HG03095 (cell line): ENCODE data around the gene ZYG11A.
"Not testable (repeated sequence)": the region's sequence is repeated elsewhere in the genome, so short reads cannot be mapped to it uniquely, and the experiment has no call there.

Source experiments
- ATAC-seq: cut with Tn5 transposase; IDR thresholded peaks from one replicate; pipeline ENCODE4 v1.9.1; 2021; ENCODE audit warnings: moderate library complexity; ENCODE audit not compliant: unreplicated experiment

Gene ZYG11A

GRCh38 chr1:52842643-52843310 is at the start of gene ZYG11A:
Gene ZYG11A (plus strand): TSS chr1:52842760. CDS start chr1:52842884, 124 bp downstream.
- ATAC-seq: peak; percentile 93

- ATAC-seq: not testable (repeated sequence)
Observed at GRCh38 chr1:52793717-52794116, 48.8 kb upstream of the ZYG11A start.

GRCh38 chr1:52795464-52795863 is 47.1 kb upstream of the ZYG11A start:
- ATAC-seq: no peak

DNA sequence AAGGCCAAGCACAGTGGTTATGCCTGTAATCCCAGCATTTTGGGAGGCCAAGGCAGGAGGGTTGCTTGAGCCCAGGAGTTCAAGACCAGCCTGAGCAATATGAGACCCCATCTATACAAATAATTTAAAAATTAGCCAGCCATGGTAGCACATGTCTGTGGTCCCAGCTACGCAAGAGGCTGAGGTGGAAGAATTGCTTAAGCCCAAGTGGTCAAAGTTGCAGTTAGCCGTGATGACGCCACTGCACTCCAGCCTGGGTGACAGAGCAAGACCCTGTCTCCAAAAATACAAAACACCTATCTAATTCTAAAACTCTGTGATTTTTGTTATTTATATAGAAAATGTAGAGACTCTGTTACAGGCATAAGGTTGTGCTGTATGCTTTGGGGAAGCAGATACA is 44.2 kb upstream of the ZYG11A start:
- no peak for ATAC-seq

DNA sequence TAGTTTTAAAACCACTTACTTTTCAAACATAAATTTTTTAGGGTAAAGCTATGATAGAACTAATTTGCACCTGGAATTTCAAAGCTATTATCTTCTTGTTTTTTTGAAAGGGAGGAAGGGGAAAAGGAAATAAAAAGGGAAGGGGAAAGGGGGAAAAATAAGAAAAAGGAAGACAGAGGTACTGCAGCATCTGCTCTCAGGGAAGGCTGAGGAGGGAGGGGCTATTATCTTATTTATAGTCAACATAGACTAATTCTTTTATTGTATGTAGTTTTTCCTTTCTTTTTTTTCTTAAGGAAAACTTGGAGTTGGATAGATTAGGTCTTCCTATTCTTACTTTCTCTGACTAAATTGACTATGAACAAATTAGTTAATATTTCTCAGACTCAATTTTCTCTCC is 41.5 kb upstream of the ZYG11A start:
- no peak for ATAC-seq

DNA sequence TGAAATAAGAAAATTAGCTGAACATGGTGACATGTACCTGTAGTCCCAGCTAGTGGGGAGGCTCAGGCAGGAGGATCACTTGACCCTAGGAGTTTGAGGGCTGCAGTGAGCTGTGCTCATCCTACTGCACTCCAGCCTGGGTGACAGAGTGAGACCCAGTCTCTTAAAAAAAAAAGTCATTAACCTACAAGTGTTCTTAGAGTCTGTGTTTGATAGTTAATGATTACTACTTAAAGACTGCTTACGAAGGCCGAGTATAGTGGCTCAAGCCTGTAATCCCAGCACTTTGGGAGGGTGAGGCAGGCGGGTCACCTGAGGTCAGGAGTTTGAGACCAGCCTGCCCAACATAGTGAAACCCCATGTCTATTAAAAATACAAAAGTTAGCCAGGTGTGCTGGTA is 38.5 kb upstream of the ZYG11A start:
- not testable (repeated sequence) for ATAC-seq

- no peak for ATAC-seq
Observed at GRCh38 chr1:52814465-52814864, 28.1 kb upstream of the ZYG11A start.

DNA sequence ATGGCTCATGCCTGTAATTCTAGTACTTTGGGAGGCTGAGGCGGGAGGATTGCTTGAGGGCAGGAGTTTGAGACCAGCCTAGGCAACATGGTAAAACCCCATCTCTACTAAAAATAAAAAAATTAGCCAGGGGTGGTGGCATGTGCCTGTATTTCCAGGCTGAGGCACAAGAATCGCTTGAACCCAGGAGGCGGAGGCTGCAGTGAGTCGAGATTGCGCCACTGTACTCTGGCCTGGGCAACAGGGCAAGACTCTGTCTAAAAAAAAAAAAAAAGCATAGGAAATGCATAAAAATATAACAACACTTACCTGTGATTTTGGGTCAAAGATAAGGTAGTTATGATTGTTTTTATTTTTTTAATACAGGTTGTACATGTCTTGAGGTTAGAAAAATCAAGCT is 21.7 kb upstream of the ZYG11A start:
- ATAC-seq: not testable (repeated sequence)

DNA sequence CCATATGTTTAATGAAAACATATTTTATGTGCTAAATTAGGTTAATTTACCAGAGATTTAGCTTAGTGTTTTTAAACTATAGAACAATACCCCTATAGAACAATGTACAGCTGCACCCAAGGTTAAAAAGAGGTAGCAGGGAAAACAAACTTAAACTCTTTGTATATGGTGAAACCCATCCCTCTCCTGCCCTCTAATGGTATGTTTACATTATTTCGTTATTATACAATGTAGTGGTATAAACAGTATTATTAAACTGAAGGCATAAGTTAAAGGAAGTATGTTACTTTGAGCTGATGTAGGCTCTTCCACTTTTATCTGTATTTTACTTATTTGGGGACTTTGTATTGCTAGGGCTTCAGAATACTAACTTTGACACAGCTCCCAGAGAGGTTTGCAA is 16.7 kb upstream of the ZYG11A start:
- ATAC-seq: no peak

DNA sequence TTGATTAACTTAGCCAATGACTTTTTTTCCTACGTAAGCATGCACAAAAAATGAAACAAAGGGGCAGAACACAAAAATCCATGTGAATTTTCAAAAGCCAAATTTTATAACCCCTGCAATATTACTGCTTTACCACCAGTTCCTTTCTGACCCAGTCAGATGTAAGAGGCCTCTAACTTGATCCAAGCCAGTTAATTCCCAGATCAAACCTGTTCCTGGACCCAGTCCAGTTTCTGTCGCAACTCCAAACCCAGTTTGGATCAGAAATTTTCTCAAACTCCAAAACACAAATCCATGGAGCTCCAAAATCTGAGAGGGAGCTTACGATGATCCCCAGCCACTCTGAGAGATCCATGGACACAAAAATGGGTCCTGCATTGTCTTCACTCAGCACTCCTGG is 7.8 kb upstream of the ZYG11A start:
- no peak for ATAC-seq

DNA sequence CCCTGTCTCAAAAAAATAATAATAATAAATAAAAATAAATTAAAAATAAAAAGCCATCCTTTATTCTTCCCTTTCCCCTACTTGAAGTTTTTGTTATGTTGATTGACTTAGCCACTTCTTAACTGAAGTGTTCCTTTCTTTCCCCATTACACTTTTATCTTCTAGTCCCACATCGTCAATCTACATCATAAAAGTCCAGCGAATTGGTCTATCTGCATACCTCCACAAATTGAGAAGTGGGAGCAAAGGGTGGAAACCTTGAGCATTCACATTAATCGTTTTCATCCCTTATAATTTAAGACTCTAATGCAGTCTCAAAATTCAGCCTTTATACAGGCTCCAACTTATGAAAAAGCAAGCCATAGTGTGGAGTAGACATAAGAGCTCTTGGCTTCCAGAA is 6.5 kb upstream of the ZYG11A start:
- no peak for ATAC-seq

DNA sequence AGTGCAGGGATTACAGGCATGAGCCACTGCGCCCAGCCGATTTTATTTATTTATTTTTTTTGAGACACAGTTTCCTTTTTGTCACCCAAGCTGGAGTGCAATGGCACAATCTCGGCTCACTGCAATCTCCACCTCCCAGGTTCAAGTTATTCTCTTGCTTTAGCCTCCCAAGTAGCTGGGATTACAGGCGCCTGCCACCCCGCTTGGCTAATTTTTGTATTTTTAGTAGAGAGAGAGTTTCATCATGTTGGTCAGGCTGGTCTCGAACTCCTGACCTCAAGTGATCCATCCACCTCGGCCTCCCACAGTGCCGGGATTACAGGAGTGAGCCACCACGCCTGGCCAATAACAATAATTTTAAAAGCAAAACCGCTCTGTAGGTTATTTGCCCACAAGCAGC is 3.4 kb upstream of the ZYG11A start:
- not testable (repeated sequence) for ATAC-seq

- not testable (repeated sequence) for ATAC-seq
Observed at GRCh38 chr1:52845119-52845518, 2.6 kb downstream of the ZYG11A start.

DNA sequence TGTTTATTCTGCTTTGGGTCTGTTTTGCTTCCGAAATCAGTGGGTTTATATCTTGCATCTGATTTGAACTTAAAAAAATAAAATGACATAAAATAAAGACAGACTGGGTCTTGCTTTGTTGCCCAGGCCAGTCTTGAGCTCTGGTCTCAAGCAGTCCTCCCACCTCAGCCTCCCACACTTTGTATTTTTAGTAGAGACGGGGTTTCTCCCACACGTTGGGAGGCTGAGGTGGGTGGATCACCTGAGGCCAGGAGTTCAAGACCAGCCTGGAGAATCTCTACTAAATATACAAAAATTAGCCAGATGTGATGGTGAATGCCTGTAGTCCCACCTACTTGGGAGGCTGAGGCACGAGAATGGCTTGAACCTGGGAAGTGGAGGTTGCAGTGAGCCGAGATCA is 5.9 kb downstream of the ZYG11A start:
- ATAC-seq: no peak

DNA sequence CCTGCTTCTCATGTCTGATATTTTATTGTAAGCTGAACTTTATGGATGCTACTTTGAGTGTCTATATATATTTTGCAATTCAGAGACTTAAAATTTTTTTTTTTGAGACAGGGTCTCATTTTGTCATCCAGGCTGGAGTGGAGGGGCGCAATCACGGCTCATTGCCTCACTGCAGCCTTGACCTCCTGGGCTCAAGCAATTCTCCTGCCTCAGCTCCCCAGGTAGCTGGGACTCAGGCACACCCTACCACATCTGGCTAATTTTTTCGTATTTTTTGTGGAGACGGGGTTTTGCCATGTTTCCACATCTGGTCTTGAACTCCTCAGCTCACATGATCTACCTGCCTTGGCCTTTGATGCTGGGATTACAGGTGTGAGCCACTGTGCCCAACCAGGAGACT is 8.4 kb downstream of the ZYG11A start:
- ATAC-seq: no peak

- no peak for ATAC-seq
Observed at GRCh38 chr1:52852854-52853253, 10.3 kb downstream of the ZYG11A start.

GRCh38 chr1:52855584-52855983 is 13.0 kb downstream of the ZYG11A start:
- ATAC-seq: no peak

DNA sequence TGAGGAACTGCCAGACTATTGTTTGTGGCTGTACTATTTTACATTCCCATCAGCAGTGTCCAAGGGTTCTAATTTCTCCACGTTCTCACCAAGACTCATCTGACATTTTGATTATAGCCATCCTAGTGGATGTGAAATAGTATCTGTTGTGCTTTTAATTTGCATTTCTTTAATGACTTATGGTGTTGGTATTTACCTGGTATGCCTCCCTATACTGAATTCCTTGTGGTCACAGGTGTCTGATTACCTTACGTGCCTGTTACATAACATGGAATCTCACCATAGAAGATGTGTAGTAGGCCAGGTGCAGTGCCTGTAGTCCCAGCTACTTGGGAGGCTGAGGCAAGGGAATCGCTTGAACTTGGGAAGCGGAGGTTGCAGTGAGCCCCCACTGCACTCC is 13.5 kb downstream of the ZYG11A start:
- ATAC-seq: no peak

DNA sequence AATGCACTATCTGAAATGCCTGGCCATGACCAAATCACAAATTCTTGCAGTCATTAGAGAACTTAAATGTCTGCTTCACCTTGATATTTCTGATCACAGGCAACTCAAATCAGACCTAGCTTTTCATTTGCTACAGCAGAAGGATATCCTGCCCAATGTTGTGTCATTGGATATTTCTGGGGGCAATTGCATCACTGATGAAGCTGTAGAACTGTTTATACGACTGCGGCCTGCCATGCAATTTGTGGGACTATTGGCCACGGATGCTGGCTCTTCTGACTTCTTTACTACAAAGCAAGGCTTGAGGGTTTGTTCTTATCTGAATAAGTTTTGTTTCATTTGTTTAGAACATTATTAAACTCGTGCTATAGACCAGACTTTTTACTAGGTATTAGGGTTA is 14.9 kb downstream of the ZYG11A start:
- no peak for ATAC-seq

DNA sequence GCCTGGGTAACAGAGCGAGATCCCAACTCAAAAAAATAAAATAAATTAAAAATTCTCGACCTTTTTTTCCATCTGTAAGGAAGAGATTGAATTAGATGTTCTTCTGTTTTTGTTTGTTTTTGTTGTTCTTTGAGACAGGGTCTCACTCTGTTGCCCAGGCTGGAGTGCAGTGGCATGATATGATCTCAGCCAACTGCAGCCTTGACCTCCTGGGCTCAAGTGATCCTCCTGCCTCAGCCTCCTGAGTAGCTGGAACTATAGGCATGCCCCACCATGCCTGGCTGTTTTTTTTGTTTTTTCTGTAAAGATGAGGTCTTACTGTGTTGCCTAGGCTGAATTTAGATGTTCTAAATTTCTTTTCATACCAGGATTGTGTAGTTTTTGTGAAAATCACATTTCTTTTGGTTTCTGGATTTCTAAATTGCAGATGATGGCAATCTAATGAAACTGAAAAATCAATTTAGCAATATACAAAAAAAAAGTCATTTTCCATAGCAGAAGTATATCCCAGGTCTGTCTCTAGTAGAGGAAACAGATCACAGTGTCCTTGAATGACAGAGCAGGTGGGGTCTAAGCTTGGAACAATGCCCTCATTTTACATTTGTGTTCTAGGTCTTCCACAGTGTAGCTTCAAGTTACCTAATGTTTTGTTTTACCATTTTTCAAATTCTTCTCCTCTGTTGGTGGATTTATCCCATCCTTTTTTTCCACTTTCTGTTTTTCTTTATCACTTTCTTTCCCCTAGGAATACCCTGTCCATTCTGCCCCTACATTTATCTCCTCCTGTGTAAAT is 20.3 kb downstream of the ZYG11A start:
- ATAC-seq: no peak

DNA sequence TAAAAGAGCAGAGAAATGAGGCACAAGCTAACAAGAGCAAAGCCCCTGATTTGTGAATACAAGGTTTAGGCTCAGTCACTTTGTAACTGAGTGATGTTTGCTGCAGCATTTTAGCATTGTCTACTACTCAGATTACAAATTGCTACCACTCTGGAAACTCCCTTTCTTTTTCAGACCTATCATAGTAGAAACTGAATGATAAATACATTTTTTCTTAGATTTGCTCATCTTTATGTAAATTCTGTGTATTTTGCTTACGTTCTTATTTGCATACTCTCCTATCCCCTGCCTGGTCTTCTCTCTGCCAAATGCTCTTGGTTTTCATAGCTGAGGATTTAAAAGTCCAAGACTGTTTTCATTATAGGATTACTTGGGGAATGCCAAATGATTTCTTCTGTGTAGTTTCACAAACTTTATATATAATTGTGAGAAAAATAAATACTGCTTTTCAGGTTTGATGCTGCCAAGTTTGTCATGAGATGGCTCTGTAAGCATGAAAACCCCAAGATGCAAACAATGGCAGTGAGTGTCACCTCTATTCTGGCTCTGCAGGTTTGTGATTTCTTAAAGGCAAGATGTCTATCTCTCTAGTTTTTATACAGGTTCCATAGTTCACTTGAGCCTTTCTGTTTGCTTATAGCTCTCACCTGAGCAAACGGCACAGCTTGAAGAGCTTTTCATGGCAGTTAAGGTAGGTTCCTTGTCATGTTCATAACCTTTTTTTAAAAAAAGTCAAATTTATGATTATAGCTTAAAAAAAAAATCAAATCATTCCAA is 24.7 kb downstream of the ZYG11A start:
- ATAC-seq: peak; percentile 85

DNA sequence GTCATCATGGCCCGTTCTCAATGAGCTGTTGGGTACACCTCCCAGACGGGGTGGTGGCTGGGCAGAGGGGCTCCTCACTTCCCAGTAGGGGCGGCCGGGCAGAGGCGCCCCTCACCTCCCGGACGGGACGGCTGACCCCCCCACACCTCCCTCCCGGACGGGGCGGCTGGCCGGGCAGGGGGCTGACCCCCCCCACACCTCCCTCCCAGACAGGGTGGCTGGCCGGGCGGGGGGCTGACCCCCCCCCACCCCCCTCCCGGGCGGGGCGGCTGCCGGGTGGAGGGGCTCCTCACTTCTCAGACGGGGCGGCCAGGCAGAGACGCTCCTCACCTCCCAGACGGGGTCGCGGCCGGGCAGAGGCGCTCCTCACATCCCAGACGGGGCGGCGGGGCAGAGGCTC is 27.2 kb downstream of the ZYG11A start:
- ATAC-seq: not testable (repeated sequence)
